ENCODE results near the gene ZNF70.

ZNF70 gene

DNA sequence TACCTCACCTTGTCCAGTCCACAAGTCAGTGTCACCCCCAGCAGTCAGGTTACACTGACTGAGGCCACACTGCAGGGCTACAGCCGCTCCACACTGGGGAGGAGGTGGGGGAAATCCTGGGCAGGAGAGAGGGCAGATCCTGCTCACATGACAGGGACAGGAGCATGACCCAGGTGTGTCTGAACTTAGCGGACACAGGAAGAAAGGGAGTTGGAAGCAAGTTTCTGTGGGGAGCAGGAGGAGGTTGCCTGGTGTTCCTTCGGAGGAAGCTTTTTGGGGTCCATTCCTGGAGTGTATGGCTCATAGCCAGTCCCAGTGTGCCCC, 27.6 kb upstream of the ZNF70 start:
- DNase-seq, result no peak

DNA sequence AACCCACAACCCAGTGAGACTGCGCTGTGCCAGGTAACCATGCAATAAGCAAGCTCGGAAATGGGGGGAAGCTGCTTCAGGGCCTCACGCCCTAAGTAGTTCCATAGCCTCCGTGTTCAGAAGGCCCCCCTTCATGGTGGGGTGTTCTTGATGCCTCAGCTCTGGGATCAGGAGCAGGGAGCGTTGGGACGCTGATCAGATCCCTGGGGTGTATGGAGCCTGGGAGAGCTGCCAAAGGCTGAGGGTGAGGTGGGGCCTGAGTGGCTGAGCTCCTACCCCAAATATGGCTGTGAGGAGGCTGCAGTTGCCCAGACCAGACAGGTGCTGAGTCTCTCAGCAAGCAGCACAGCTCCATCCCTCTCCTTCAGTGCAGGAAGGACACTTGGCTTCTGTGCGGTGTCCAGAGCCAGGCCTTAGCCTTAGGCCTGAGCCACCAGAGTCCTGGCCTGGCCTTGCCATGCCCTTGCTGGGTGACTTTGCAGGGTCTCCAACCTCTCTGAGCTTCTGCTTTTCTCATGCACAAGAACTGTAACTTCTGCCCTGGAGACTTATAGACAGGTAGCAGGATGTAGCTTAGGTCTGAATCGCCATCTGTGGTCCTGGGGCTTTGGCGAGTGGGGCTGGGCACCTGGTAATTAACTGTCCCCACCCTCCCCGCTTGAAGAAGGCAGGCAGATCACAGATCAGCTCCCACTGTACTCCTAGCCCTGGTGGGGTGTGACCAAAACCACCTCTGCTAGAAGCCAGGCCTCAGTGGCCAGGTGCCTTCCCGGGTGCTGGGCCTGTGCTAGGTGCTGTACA, 27.1 kb upstream of the ZNF70 start:
- DNase-seq, result no peak

DNA sequence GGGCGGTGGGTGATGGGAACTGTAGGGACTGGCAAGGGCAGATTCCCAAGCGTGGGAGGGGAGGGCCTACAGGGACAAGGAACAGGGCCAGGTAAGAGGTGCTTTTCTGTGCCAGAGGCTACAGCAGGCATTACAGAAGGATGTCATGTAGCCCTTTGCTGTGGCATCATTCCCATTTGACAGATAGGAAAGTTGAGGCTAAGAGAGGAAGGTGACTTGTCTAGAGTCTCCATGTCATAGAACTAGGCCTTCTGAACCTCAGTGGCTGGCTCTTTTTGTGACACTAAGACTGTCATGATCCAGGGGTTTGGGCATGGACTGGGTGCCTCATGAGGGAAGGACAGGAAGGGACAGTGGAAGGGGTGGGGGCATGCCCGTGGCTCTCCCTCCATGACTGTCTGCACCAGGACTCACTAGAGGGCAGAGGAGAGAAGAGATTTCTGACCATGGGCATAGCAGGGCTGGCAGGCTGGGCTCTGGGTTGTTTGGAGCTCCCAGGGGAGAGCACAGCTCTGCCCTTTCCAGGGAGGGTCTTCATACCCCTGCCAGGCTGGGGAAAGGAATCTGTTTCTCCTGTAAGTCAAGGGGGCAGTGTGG, 25.0 kb upstream of the ZNF70 start:
- no peak for DNase-seq

DNA sequence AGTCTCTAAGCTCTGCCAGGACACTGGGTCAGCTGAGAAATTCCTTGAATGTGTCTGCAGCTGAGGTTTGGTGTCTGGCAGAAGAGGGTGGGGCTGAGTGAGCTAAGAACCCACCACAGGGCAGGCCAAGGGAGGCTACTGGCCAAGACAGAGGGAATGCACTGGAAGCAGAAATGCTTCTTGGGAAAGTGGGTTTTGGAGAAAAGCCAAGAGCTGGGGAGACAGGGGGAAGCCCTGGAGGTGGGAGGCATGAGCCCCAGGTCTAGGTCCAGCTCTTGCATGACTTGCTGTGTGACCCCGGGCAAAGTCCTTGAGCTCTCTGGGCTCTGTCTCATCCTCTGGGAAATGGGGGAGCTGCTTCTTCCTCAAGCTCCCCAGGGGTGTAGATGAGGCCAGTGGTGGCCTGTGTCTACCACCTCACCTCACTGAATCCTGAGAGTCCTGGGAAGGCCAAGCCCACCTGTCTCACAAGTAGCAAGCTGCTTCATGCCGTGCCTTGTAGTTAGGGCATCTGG, 24.1 kb upstream of the ZNF70 start:
- DNase-seq, result no peak

DNA sequence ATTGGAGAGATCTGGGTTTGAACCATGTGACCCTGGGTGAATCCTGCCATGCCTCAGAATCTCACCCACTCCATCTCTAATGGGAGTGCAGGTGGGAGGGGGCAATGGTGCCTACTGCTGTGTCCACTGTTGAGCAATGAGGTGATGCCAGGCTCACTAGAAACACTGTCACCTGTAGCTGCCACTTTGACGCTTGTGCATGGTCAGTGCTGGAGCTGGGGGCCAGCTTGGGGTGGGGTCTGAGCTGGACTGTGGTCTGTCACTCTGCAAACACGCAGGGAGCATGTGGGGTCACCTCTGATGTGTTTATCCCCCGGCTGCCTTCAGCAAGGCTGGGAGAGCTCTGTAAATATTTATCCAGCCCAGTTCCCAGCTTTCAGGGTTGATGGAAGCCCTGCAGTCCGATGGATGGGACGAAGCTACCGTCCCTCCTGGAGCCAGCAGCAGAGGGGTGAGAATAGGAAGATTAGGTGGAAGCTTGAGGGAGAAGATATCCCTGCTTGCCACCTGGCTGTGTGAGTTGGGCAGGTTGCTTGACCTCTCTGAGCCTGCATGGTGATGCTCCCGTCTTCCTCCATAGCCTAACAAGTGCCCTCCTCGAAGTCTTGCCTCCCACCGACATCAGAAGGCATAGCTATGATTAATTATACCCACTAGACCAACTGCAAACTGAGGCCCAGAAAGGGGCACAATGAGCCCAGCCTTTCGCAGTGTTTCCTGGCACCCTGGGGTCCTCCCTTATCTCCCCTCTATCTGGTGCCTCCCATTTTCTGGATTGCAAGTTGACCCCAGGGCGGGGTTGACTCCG, 23.4 kb upstream of the ZNF70 start:
- DNase-seq, result no peak

DNA sequence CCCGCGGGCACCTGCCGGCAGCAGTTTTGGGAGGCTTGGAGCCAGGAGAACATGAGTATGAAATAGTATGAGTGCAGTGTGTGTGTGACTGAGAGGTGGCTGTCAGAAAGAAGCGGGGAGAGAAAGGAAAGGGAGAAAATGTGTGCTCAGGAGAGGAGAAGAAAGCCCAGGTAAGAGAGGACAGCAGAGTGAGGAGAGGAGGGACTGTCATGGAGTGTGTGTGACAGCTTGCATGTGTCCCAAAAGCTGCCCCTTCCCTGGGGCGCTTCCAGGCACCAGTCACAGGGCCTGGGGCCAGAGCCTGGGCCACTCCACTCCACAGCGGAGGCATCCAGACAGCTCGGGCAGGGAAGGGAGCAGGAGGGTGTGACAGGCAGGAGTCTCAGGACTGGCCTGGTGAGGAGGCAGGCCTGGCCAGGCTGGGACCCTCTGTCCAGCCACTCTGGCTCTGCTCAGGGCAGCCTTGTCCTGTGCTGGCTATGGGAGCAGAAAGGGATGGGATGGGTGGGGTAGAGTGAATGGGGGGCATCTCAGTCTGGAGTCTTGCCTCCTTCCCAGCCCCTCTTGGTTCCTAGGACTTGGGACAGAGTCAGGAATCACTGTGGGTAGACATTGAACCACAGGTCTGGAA, 22.7 kb upstream of the ZNF70 start:
- no peak for DNase-seq

DNA sequence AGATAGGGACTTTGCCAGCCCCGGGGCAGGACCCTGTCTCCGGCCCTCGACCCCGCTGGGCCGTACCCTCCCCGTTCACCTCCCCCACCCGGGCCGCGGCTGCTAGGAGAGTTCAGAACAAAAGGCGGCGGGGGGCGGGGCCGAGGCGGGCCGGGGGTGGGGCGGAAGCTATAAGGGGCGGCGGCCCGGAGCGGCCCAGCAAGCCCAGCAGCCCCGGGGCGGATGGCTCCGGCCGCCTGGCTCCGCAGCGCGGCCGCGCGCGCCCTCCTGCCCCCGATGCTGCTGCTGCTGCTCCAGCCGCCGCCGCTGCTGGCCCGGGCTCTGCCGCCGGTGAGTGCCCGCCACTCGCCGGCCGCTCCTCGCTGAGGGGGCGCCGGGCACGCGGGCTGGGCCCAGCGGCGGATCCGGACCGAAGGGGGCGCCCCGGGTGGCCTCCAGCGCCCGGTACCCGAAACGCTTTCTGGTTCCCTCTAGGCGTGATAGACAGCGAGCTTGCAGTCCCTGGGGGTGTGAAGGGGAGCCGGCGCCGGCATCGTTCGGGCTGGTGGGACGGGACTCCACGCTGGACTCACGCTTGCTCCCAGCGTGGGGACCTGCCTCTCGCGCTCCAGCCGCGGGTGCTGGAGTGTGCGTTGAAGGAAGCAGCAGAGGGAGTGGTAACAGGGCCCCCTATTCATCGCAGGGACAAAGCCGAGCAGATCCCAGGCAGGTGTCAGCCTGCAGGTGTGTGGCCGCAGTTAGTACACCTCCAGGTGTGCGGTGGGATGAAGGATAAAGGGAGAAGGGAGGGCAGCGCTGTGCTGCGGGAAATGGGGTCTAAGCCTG, 21.9 kb upstream of the ZNF70 start, which contains the start of gene MMP11:
Gene MMP11 (plus strand): TSS at position 201 of the 825 bp plus-strand sequence. CDS start 22 bp downstream, at position 223.
- DNase-seq, result no peak

DNA sequence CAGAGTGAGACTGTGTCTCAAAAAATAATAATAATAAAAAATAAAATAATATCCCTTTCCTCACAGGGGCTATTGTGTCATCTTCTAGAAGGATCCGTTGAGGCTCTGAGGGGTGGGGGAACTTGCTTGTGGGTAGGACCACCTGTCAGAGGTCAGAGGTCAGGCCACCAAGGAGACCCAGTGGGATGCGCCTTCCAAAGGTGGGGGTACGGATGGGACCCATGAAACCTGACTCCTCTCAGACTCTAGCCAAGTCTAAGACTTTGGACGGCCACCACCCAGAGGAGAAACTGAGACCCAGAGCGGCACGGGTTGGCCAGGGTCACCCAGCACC, 21.4 kb upstream of the ZNF70 start:
- no peak for DNase-seq

DNA sequence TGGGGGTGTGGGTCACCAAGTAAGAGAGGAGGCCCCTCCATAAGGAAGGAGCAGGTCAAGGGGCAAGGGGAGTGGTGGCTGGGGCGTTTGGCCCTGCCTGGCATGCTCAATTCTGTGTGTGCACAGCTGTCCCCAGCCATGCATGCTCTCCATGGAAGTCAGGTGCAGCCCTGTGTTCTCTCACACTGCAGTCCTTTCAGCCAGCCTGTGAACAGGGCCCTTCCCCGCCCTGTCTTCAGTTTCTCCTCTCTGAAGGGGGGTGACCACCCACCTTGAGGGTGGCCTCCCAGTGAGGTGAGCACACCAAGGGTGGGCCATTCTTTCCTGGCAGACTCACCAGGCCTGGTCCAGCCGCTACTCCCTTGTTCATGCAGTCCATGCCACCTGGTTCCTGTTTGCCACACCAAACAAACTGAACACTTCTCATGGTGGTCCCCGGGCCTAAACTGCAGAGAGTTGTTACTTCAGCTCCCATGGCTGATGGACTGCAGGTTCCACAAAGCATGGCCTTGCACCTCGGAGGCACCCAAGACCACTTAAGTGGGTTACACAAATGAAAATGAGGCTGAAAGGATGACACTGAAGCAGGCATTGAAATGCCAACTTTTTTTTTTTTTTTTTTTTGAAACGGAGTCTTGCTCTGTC, 18.5 kb upstream of the ZNF70 start:
- DNase-seq, result no peak

DNA sequence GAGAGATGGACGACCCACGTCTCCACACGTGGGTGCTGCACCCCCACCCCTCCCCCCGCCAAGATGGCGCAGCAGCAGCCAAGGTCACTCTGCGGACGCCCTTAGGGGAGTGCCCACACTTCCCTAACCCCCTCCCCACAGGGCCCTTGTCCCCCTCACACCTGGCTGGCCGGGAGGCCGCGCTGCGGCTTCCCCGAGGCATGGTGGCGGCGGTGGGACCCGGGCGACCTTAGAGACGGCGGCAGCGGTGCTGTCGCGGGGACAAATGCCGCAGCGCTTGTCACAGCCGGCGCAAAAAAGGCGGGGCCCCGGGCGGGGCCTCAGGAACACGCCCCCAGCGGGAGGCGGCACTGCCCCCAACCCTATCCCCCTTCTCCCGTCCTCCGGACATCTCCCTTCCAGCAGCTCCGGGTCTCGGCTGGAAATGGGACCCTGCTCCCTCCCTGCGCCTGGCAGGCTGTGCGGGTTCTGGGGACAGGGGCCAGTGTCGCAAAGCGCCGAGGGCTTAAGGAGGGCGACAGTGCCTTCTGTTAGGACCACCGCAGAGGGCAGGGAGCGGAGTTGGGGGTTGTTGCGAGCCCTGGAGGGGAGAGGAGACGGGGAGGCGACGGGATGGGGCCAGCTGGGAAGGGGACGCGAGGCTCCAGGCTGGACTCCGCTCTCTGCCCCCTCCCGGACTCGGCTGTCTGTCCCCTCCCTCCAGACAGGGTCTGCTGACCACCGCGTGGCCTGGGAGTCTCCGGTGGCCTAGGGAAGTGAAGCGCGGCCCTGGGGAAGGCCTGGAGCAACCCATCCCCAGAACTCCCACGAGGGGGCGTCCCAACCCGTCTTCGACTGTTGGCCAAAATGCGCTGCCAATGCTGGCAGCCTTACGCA, 17.0 kb upstream of the ZNF70 start, which contains the start of gene CHCHD10:
Gene CHCHD10 (minus strand): TSS at position 300 of the 876 bp plus-strand sequence. CDS start 98 bp downstream, at position 202.
- DNase-seq, result peak; percentile 45

DNA sequence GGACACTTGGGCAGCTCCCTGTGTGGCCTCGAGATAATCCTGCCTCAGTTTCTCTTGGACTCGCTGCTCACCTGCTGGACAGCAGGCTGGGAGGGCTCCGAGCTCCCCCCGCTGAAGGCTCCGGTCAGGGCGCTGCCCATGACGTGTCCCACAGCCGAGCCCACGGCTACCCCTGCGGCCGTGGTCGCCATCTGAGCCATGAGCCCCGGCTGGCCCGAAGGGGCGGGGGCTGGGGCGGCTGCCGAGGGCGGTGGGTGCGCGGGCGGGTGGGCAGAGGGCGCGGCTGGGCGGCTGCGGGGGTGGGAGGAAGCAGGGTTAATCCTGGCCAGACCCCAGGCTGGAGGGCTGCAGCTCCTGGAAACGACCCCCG, 16.4 kb upstream of the ZNF70 start:
- DNase-seq, result no peak

DNA sequence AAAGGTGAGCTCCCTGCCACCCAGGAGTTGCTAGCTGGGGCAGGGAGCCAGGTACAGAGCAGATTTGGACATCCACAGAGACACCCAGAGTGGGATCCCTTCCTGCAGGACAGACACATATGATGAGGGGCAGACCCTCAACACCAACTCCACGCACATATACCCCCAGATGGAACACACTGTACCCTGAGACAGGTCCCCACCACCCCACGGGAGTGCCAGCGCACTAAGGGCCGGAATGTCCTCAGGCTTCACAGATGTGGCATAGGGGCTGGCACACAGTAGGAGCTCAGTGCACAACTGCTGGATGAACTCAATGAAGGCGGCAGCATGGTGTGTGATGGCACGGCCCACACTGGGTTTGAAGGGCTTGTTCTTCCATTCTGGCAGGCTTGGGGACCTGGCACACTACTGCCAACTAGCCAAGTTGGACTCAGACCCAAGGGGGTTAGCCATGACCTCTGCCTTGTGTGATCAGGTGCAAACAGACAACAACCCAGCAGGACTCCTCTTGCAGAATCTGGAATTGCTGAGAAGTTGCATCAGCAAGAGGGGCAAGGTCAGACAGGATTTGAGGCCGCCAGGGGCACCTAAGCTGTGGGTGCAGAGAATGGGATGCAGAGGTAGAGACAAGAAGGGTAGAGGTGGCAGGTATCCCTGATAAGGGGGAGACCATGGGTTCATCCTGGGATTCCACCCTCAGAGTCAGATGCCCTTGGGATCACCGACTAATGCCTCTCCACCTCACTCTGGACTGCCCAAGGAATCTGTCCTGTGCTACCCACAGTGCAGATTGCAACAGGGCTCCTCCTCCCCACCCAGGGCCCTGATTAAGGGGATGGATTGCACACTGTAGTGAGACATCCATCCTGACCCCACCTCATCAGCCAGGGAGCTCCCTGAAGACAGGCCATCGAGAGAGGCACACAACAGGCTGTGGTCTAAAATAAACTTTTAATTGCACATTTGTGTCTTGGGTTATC, 14.3 kb upstream of the ZNF70 start:
- no peak for DNase-seq

DNA sequence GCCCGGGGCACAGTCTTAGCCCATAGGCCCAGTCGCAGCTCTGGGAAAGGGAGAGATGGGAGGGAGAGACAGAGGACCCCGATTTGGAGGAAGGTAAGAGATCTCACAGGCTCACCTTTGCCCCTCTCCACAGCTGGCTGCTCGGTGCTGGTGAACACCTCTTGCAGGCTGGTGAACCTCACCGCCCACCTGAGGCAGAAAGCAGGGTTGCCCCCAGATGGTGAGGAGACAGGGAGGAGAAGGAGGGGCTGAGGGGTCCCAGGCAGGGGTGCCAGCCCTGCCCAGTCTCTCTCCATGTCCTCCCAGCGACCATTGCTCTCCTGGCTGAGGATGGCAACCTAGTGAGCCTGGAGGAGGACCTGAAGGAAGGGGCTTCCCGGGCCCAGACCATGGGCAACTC, 13.0 kb upstream of the ZNF70 start:
- DNase-seq, result no peak

DNA sequence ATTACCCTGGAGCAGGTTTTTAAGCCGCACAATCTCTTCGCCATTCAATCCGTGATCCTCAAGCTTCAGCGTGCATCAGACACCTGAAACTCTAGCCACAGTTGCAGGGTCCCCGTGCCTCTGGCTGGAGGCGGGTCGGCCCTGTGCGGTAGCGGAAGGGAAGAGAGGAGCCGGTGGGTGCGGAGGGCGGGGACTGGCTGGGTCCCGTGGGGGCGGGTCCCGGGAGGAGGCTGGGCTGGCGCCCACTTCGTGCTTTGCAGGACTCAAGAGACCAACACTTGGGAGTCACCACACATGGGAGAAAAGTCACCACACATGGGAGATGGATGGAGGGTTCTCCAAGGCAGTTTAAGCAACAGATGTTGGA, 12.7 kb upstream of the ZNF70 start:
- no peak for DNase-seq

DNA sequence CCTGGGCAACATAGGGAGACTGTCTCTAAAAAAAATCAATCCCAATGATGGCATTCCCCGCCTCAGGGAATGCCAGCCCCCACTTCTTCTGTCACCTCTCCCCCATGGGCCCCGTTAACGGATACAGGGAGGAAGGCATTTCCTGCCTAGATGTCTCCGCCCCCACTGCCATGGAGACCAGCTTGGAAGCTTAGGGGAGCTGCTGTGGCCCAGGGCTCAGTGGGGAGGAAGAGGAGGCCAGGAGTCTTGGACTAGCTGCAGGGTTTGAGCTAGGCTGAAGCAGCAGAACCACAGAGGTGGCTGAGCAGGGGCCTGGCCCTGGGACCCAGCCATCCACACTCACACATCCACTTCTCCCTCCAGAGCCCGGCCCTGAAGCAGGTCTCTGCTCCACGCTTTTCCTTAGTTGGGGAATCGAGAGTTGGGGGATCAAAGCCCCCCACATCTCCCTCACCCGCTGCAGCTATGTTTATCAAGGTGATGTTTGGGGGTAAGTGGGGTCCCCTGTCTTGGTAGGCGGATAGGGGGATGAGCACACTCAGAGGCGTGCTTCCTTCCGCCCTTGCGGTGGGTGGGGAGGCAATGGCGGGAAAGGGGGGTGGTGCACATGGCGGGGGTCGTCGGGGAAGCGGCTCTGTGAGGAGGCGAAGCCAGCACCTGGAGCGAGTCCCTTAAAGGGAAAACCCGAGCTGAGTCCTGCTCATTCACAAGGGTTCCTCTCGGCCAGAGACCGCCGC, 12.1 kb upstream of the ZNF70 start, which contains the start of gene C22orf15:
Gene C22orf15 (plus strand): TSS at position 149 of the 737 bp plus-strand sequence. CDS start 317 bp downstream, at position 466.
- no peak for DNase-seq

DNA sequence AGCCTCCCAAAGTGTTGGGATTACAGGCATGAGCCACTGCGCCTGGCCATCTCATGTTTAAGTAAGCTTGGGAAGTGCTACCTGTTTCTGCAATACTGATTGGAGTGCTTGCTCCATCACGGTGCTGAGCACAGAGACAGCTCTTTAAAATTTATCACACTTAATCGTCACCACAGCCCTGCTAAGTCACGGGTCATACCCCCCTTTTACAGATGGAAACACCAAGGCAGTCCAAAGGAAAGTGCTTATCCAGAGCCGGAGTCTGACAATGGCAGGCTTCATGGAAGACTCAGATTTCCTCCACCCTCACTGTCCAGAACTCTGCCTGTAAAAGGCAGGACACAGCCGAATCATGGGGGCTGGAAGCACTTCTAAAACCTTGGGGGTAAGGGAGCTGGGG, 9.1 kb upstream of the ZNF70 start:
- no peak for DNase-seq

DNA sequence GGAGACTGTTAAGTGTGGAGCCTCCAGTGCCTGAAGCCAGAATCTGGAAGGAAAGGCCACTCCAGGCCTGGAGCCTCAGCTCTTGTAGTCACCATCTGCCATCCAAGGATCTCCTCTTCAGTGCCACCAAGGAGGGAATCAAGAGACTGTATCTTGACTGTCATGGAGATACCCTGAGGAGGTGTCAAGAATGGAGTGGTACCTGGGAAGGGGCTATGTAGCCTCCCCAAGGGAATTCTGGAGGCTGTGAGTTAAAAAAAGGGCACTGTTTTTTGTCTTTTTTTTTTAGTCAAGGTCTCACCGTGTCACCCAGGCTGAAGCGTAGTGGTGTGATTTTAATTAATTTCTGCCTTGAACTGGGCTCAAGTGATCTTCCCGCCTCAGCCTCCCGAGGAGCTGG, 8.7 kb upstream of the ZNF70 start:
- DNase-seq, result no peak

DNA sequence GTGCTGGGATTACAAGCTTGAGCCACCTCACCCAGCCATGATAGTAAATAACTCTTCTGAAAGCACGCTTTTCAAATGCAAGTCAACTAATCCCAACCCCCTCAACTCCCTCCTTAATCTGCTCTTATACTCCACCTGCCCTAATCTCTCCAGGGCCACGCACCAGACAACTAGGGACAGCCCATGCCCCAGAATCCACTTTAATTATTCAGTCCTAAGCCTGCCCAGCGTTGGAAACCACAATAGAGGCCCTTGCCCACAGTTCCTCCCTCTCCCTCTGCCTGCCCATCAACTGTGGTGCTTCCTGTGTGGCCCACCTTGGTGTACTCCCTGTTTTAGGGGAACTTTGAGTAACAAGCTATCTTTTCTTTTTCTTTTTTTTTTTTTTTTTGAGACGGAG, 6.0 kb upstream of the ZNF70 start:
- no peak for DNase-seq

DNA sequence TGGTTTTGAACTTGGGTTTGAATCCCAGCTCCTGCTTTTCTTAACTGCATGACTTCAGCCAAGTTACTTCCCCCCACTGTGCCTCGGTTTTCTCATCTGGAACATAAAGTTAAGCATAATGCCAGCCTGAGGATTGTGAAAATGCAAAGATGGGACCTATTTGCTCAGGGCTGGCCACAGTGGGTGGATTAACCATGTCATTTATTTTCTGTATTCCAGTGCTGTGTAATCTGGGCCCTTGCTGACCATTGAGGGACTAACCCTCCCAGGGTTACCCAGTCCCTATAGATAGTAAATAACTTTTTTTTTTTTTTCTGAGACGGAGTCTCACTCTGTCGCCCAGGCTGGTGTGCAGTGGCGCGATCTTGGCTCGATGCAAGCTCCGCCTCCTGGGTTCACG, 4.8 kb upstream of the ZNF70 start:
- DNase-seq, result no peak
